Transverse colon (tissue), 4 donors: ENCODE data around the gene MAPK8IP2. TPM values are rescaled to one million over a fixed set of nuclear protein-coding genes. Genes with fewer than 3 reads are reported as not detected.
"Not testable (repeated sequence)": the region's sequence is repeated elsewhere in the genome, so short reads cannot be mapped to it uniquely, and the experiment has no call there.

Experiments used
- DNase-seq: peaks from one replicate; pipeline ENCODE4 v3.0.0-alpha.2; 2019
- H3K27ac ChIP-seq, 4 donors: fragments of 200-600 bp; sonication (generic); 2 replicates each; pipeline ENCODE4 v1.5.1; 2016 to 2018; ENCODE audit warnings: inconsistent platforms in 4 of 4
- H3K27me3 ChIP-seq: fragments of 200-600 bp; sonication (generic); 2 replicates; pipeline ENCODE4 v1.5.1; 2017; ENCODE audit warnings: inconsistent platforms
- H3K36me3 ChIP-seq, 4 donors: fragments of 200-600 bp; sonication (generic); 2 replicates each; pipeline ENCODE4 v1.5.1; 2017 to 2019; ENCODE audit warnings: inconsistent platforms in 4 of 4
- H3K4me1 ChIP-seq, 4 donors: fragments of 200-600 bp; sonication (generic); 2 replicates each; pipeline ENCODE4 v1.5.1; 2017 to 2020; ENCODE audit warnings: inconsistent platforms in 4 of 4
- H3K4me3 ChIP-seq, 4 donors: fragments of 200-600 bp; sonication (generic); 1 replicate in 1 of 4; 2 replicates in 3 of 4; pipeline versions ENCODE4 v1.5.1 to v1.6.1; 2017 to 2019; ENCODE audit warnings: inconsistent platforms in 4 of 4
- H3K9me3 ChIP-seq, 2 donors: fragments of 200-600 bp; sonication (generic); 2 replicates each; pipeline ENCODE4 v1.5.1; 2017 to 2019; ENCODE audit warnings: inconsistent platforms in 2 of 2
- EP300 ChIP-seq: sonication (generic); formaldehyde crosslinking; IDR thresholded peaks from one replicate; pipeline ENCODE4 v1.6.1; 2017; ENCODE audit warnings: antibody characterized with exemption, low read depth
- POLR2A ChIP-seq: fragments of 450-650 bp; IDR thresholded peaks from one replicate; pipeline ENCODE4 v1.6.1; 2016; ENCODE audit warnings: antibody characterized with exemption, mild to moderate bottlenecking, moderate library complexity
- POLR2AphosphoS5 ChIP-seq, 3 donors: sonication (generic); formaldehyde crosslinking; IDR thresholded peaks; one replicate each; pipeline ENCODE4 v1.6.1; 2016; ENCODE audit warnings: antibody characterized with exemption in 3 of 3
- WGBS, 2 donors: methylation state at CpG; one replicate each; pipeline ENCODE4 v1.1.5; 2018; ENCODE audit warnings: low coverage in 1 of 2; 5-methylcytosine and 5-hydroxymethylcytosine counted together
- in situ Hi-C, 4 donors: fragments of 200-750 bp; cut with MboI; loops; one replicate each; pipeline versions ENCODE4 v1.15.0 to v1.15.1; 2017; ENCODE audit warnings: low sequenced_read_pairs in 3 of 4, low pct_ligation_motif_present in 1 of 4, low pct_unique_long_range_greater_than_20kb in 1 of 4
- intact Hi-C: fragments of 100-400 bp; cut with DNase I; formaldehyde crosslinking; loops from one replicate; pipeline ENCODE4 v1.15.1; 2023; ENCODE audit warnings: low total_unique reads
- total RNA-seq, 4 donors: library from RNA; depleted of rRNA; stranded (reverse); fragments of >200 nt; gene quantifications; one replicate each; pipeline ENCODE4 v1.1.0, GENCODE V29; 2016
- TF ChIP-seq, protein P1 (sequence below), 5 experiments: fragments of 200-600 bp in 3 of 5; fragments of 450-650 bp in 2 of 5; sonication (generic) in 3 of 5; IDR thresholded peaks; 1 replicate in 2 of 5; 2 replicates in 3 of 5; pipeline ENCODE4 v1.5.1; 2016 to 2017; ENCODE audit warnings: antibody characterized with exemption in 5 of 5, inconsistent platforms in 3 of 5, mild to moderate bottlenecking in 2 of 5, moderate library complexity in 1 of 5

Gene MAPK8IP2
- total RNA-seq, 4 donors from 2014 or later = 1.1 to 3.4 (median 1.8) TPM

DNA sequence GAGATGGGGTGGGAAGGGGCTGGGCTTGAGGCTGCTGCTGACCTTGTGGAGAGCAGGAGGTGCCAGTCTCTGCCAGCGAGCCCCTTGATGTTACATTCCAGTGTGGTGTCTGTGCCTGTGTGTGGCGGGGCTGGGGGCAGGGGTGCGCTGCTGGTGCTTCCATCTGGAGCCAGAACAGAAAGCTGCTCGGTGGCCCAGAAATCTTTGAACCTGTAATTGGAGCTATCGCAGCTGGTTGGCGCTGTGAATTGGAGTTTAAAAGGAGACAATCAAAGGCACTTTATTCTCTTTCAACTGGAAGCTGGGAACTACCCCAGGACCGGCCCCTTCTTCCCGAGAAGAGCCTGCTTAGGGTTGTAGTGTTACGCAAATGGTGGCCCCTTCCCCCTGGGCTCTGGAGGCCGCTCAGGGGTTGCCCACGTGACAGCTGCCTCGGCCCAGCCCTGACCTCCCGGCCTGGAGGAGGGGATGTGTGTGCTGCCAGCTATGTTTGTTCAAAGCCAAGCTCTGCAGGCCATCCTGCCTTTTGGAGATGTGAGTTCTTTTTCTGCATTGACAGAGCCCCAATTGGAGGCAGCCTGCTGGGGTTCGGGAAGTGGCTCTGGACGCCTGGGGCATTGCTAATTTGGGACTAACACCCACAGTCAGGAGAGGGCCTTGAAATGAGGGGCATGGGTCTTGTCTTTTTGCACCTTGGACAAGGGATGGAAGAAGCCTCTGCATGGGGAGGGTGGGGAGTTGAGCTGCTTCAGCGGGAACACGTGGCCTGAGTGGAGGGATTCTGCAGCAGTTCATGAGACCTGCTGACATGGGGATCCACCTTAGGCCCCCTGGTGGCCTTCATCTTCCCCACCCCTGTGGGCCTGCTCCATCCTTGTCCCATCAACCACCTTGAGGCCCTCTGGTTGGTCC, 41.4 kb downstream of the MAPK8IP2 start:
- Histone ChIP-seq H3K27me3 (peaks cover 49% of the 10 kb centered on the region), H3K4me1 (peaks cover 0 to 10% (median 0%) of the 10 kb centered on the region in 4 donors), H3K9me3 (no peaks in the 10 kb centered on the region), H3K27ac (peak overlapping the region in 1 of 4 donors; percentile 17), H3K4me3 (no peak overlapping the region), H3K36me3 (no peaks in the 10 kb centered on the region)
- intact Hi-C loops (no loop called here), in situ Hi-C loops (no loop called here)
- DNase-seq = no peak
- WGBS, 2 donors = 10 to 42% methylated on average over 2 to 17 of the region's 17 CpGs
- TF ChIP-seq POLR2A (no peak), POLR2AphosphoS5 (IDR thresholded peaks at IDR 0.05) (no peak), EP300 (no peak)
- TF ChIP-seq, protein P1, sequence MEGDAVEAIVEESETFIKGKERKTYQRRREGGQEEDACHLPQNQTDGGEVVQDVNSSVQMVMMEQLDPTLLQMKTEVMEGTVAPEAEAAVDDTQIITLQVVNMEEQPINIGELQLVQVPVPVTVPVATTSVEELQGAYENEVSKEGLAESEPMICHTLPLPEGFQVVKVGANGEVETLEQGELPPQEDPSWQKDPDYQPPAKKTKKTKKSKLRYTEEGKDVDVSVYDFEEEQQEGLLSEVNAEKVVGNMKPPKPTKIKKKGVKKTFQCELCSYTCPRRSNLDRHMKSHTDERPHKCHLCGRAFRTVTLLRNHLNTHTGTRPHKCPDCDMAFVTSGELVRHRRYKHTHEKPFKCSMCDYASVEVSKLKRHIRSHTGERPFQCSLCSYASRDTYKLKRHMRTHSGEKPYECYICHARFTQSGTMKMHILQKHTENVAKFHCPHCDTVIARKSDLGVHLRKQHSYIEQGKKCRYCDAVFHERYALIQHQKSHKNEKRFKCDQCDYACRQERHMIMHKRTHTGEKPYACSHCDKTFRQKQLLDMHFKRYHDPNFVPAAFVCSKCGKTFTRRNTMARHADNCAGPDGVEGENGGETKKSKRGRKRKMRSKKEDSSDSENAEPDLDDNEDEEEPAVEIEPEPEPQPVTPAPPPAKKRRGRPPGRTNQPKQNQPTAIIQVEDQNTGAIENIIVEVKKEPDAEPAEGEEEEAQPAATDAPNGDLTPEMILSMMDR (IDR thresholded peaks at IDR 0.05) = no peak

DNA sequence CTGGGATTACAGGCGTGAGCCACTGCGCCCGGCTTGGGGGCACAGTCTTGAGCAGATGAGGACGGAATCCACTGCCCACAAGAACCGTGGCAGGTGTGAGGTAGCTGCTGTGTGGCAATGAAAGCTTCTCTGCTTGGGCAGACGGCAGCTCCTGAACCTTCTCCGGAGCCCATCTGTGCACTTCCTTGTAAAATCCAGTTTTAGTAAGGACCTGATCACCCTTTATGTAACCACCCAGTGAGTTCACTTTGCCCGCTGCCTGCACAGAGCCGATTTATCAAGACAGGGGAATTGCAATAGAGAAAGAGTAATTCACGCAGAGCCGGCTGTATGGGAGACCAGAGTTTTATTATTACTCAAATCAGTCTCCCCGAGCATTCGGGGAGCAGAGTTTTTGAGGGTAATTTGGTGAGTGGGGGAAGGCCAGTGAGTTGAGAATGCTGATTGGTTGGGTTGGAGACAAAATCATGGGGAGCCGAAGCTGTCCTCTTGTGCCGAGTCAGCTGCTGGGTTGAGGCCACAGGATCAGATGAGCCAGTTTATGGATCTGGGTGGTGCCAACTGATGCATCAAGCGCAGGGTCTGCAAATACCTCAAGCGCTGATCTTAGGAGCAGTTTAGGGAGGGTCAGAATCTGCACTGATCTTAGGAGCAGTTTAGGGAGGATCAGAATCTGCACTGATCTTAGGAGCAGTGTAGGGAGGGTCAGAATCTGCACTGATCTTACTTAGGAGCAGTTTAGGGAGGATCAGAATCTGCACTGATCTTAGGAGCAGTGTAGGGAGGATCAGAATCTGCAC, 42.6 kb downstream of the MAPK8IP2 start:
- H3K36me3 ChIP-seq = not testable (repeated sequence)

DNA sequence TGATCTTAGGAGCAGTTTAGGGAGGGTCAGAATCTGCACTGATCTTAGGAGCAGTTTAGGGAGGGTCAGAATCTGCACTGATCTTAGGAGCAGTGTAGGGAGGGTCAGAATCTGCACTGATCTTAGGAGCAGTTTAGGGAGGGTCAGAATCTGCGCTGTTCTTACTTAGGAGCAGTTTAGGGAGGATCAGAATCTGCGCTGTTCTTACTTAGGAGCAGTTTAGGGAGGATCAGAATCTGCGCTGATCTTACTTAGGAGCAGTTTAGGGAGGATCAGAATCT, 43.2 kb downstream of the MAPK8IP2 start:
- intact Hi-C loops, H3K4me3 ChIP-seq, H3K9me3 ChIP-seq, H3K27ac ChIP-seq, in situ Hi-C loops, H3K4me1 ChIP-seq, H3K36me3 ChIP-seq, DNase-seq: not testable (repeated sequence)
- peaks cover 49% of the 10 kb centered on the region for H3K27me3 ChIP-seq
- WGBS, 2 donors = 39 to 59% methylated on average over 3 of the region's 3 CpGs

More for the DNA sequence above, 42.6 kb downstream of the MAPK8IP2 start:
- in situ Hi-C loops, H3K4me3 ChIP-seq, H3K27ac ChIP-seq, H3K4me1 ChIP-seq, DNase-seq, intact Hi-C loops, H3K9me3 ChIP-seq: not testable (repeated sequence)
- H3K27me3 ChIP-seq = peaks cover 49% of the 10 kb centered on the region
- WGBS, 2 donors = 87 to 89% methylated on average over 9 to 17 of the region's 17 CpGs

DNA sequence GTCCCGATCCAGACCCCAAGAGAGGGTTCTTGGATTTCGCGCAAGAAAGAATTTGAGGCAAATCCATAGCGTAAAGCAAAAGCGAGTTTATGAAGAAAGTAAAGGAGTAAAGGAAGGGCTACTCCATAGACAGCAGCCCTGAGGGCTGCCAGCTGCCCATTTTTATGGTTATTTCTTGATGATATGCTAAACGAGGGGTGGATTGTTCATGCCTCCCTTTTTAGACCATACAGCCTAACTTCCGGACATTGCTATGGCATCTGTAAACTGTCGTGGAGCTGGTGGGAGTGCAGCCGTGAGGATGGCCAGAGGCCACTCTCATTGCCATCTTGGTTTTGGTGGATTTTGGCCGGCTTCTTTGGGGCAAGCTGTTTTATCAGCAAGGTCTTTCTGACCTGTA, 52.7 kb downstream of the MAPK8IP2 start:
- no peak overlapping the region for H3K27ac ChIP-seq
- peaks cover 0 to 9% of the 10 kb centered on the region in 2 donors for H3K9me3 ChIP-seq
- no peaks in the 10 kb centered on the region for H3K4me1 ChIP-seq
- WGBS, 2 donors = 85 to 87% methylated on average over 9 to 10 of the region's 10 CpGs
- intact Hi-C loops = no loop called here
- in situ Hi-C loops = no loop called here
- no peak for DNase-seq
- no peaks in the 10 kb centered on the region for H3K36me3 ChIP-seq
- H3K27me3 ChIP-seq = peaks cover 16% of the 10 kb centered on the region
- TF ChIP-seq, protein P1 (IDR thresholded peaks at IDR 0.05) = no peak
- no peak for TF ChIP-seq POLR2AphosphoS5 (IDR thresholded peaks at IDR 0.05)
- TF ChIP-seq POLR2A = no peak
- no peak for TF ChIP-seq EP300
- H3K4me3 ChIP-seq = no peak overlapping the region

DNA sequence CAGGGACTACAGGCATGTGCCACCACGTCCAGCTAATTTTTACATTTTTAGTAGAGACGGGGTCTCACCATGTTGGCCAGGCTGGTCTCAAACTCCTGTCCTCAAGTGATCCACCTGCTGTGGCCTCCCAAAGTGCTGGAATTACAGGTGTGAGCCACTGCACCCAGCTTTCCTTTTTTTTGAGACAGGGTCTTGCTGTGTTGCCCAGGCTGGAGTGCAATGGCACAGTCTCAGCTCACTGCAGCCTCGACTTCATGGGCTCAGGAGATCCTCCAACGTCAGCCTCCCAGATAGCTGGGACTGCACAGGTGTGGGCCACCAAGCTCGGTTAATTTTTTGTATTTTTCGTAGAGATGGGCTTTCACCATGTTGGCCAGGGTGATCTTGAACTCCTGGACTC, 54.1 kb downstream of the MAPK8IP2 start:
- H3K4me1 ChIP-seq, intact Hi-C loops, H3K27ac ChIP-seq, DNase-seq, in situ Hi-C loops, H3K9me3 ChIP-seq, H3K36me3 ChIP-seq, H3K4me3 ChIP-seq: not testable (repeated sequence)
- WGBS, 2 donors = 79 to 80% methylated on average over 2 to 6 of the region's 6 CpGs
- H3K27me3 ChIP-seq = peaks cover 29% of the 10 kb centered on the region
